GM19193 (cell line): ENCODE measurements around the gene ME1.

ENCODE experiments used
- POLR2A ChIP-seq: IDR thresholded peaks from 4 replicates; pipeline ENCODE4 v1.6.1; 2011; ENCODE audit not compliant: insufficient read depth, insufficient read length; ENCODE audit errors: extremely low read depth

The ME1 gene

DNA sequence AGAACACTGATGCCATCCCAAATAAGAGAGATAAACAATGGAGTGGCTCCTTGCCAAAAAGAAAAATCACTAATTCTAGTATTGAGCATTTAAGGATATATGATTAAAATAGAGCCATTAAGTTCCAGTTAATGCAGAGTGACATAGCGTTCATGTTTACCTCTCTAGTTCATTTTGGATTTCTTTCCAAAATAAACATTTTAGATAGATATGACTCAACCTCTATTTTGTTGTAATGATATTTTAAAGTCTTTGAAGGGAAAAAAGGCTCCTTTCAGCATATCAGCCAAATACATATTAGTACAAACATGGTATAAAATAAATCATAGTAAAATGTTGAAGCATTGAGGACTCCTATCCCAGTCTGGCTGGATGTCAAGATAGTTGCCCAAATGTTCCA, 204.3 kb downstream of the ME1 start:
- TF ChIP-seq POLR2A: no peak

DNA sequence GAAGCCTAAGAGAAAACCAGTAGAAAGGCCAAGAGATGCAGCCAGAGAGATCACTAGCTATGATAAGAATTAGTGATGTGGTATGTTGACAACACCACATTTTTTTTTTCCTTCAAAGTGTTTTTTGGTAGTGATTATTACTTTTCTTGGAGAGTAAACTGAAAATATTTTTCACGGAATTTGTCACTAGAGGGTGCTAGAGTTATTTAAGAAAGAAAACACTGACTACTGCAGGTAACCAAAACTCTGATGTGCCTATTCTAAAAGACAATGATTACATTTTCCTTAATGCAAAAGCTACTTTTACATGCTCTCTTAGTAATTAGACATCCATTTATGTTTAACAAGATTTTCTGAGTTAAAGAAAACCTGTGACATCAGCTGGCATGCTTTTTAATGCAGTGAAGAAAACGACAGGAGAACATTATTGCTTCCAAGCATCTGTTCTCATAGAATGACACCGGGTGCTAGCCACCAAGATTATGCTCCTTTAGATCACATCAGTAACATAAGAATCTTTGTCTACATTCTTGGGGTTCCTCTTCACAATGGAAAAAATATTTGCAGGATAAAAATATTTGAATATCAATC, 208.9 kb downstream of the ME1 start:
- TF ChIP-seq POLR2A: no peak

DNA sequence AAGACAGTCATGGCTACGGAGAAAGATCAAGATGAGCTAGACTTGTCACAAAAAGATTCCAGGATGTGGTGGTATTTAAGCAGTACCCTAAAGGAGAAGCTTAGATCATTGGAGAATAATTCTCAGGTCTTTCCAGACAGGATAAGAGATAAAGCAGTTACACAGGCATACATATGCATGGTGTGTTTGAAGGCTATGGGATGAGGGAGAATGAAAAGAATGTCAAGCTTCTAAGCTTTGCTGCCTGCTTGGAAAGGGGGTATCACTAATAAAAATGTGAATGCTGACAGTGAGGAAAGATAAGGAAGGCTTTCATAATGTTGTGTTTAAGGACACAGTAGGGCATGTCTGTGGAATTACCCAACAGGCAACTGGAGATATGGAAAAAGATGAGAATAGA, 209.6 kb downstream of the ME1 start:
- no peak for TF ChIP-seq POLR2A

DNA sequence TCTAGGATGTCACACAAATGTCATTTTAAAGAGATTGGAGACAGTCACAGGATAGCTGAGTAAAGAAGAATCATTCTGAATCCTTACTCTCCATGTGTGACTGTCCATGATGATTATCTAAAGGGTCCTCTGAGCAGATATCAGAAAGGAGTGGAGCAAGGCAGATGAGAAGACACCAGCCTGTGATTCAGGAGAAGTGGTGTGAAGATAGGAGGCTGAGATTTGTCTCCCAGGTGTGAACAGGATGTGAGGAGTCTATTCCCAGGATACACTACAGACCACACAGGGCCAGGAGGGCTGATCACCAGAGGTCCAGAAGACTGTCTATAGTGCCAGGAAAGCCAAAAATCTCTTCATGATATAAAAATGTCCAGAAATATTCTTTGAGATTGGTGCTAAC, 210.7 kb downstream of the ME1 start:
- no peak for TF ChIP-seq POLR2A

DNA sequence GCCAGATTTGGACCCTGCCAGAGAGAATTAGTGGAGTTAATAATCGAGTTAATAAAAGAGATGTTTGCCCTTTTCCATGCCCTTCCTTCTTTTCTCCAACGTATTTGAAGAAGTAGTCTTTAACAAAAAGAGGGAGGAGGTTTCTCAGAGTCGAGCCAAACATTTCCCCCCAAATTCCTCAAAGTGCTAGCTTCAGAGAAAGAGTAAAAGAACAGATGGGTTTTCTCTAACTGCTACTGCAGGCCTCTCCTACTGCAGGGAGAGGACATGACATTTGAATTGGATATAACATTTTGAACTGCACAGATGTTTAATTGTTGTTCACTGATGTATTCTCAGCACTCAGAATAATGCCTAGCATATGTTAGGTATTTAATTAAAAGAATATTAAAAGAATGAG, 212.2 kb downstream of the ME1 start:
- no peak for TF ChIP-seq POLR2A

DNA sequence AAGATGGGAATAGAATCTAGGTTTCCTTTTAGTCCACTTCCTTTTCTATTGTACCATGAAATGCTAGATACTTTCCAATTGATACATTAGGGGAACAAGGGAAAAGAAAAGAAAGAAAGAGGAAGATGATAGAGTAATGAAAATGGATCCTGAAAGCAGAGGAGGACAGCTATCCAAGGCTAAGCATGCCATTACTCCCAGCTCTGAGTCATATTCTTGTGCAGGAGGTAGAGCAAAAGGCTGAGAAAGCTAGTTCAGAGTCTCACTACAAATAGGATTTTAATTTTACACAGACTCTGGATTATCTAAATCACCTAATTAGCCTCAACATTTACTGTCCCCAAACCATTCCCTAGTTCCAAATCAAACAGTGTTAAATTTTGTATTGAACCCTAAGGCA, 214.0 kb downstream of the ME1 start:
- no peak for TF ChIP-seq POLR2A

DNA sequence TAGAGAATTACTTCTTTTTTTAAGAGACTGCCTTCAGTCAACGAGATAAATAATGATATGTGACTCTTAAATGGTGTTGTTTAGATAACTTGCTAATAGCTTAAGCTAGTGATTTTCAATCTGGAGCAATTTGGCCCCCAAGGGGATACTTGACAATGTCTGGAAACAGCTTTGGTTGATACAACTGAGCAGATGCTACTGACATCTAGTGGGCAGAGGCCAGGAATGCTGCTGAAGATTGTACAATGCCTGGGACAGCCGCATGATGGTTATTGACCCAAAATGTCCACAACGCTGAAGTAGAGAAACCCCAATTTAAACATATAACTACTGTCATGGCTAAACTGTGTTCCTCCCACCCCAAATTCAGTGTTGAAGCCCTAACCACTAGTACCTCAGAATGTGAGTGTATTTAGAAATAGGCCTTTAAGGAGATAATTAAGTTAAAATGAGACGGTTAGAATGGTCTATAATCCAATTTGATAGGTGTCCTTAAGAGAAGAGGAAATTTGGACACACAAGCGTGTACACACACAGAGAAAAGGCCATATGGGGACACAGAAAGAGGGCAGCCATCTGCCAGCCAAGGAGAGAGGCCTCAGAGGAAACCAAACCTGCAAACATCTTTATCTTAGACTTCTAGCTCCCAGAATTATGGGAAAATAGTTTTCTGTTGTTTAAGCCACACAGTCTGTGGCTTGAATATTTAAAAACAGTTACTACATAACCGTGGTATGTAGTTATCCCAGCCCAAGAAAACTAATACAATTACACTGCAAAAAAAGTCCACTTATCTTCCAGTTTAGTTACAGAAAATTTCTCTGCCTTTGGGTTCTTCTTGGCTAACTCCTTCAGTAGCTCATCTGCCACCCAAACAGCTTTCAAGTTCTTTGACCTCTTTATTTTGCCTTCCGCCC, 215.5 kb downstream of the ME1 start:
- TF ChIP-seq POLR2A: no peak

DNA sequence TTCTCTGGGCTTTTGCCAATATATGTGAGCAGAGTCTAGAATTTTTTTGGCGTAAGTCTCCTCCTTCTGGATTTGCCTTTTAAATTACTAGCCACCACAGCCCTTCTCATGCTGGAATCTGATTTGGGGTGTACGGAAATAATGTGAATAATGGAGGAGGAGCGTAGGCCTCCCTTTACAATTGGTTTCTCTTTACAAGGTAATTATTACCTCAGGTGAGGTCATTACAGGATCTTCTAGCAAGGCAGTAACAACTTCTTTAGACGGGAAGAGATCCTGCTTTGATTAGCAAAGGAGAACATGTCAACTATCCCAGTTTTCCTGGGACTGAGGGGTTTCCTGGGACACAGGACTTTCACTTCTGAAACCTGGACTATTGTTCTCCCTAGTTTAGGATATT, 228.8 kb downstream of the ME1 start:
- no peak for TF ChIP-seq POLR2A

DNA sequence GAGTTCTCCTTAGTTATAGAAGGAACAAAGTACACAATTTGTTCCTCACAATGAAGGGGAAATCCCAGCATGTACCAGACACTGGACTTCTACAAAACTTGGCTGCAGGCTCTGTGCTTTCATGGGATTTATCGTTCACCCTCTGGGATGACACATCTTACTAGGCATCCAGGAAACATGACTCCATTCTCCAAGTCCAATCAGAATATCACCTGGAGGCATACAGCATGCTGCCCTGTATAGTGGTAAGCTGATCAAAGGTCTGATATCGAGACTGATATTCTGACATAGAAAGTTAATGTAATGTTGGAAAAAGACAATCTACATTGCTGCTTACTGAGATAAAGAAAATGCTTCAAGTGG, 231.0 kb downstream of the ME1 start:
- no peak for TF ChIP-seq POLR2A

DNA sequence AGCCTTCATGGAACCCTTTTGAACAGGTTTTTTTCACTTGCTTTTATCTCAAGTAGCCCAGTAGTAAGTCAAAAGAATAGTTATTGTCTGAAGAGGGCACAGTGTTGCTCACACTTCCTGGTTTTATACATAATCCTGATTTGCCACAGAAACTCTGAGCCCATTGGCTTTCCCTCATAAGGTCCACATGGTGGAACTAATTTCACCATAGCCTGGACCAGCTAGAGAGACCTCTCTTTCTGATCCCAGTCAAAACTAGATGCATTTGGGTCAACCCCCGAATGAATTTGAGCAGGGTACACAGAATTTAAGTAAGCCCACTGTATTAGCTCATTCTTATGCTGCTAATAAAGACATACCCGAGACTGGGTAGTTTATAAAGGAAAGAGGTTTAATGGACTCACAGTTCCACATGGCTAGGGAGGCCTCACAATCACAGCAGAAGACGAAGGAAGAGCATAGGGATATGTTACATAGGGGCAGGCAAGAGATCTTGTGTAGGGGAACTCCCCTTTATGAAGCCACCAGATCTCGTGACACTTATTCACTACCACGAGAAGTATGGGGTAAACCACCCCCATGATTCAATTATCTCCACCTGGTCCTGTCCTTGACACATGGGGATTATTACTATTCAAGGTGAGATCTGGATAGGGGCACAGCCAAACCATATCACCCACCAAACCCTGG, 231.5 kb downstream of the ME1 start:
- TF ChIP-seq POLR2A: no peak

DNA sequence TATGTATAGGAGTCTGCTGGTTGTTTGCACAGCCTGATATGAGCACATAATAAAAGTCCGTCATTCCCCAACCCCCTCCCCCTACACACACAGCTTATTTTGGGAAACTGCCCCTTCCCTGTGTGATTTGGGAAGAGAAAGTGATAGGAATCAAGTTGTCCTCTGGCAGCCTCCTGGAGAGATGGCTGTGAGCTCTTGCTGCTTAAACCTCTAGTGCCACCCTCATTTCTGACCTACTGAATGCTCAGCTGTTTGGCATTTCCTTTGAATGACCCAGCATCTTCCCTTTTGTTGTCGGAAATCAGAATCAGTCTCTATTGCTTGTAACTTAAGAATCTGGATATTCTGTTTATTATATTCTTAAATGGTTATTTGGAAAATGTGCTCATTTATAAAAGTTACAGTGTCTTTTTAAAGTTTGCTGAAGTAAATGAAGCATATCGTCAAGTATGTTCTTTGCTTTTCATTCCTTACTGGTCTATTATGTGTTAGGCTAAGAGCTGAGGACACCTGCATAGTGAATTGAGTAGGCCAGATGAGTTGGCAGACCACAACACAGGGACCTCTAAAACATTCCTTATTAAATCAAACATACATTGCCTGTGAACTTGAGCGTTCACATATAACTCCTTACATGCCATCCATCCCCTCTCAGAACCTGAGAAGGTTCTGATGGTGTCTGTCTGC, 232.2 kb downstream of the ME1 start:
- no peak for TF ChIP-seq POLR2A

DNA sequence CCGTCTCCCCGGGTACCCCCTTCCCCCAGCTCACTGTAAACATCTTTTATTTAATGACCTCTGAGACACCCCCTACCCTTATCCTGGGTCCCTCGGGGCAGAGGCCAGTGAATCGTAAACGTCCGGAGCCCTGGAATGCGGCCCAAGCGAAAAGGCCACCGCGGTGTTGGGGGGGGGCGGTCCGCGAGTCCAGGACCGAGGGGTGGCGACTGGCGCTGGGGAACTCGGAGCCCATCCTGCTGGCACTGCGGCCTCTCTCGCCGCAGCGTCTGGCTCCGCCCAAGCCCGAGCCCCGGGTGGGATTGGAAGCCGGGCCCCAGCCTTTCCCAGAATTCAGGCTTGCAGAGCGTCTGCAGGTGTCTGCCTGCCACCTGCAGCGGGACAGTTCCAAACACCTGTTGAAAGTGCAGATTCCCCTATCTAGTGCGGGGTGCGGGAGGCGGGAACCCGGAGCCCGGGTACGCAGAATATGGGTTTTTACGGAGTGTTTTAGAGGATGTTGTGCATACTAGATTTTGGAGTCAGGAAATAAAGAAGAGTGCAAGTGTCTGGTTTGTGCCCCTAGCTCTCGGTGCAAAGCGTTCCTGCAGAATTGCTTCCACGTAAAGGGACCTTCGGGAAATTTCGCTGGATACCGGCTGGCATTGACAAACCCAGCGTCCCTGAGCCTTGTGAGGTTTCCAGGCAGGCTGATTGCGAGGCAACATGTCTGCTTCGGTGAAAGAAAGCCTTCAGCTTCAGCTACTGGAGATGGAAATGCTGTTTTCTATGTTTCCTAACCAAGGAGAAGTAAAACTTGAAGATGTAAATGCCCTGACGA, 236.9 kb downstream of the ME1 start:
- TF ChIP-seq POLR2A: no peak

DNA sequence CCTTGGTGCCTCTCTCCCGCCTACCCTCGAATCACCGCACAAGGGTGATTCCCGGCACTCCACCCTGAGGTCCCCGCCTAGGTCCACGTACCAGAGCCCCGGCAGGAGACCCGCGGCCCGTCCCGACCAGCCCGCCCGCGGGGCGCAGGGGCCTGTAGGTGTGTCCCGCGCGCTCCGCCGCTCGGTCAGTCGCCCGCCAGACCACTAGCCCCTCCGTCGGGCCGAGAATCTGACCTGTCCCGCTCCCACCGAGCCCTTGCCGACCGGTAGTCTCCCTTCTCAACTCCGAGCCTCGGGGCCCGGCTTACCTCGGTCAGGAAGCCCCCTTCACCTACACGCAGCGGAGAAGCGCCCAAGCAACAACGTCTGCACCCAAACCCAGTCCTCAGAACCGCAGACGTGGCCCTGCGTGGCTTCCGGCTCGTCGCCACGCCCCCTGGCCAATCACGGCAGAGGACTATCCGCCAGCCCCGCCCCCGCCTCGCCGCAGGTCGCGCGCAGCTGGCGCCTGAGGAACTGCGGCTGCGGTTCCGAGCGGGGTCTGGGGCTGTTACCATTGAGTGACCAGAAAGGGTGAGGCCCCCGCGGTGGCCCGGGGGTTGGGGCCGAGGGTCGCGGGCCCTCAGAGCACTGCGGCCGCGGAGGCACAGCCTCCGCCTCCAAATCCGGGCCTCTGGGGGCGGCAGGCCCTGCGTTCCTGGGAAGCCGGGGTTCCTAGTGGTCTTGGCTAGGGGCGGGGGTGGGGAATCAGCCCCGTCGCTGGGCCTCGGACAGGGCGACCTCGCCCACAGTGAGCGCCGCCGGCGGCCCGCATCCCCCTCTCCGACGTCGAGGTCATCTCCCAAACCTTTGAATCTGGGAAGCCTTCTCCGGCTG, 237.7 kb downstream of the ME1 start, which contains the start of the genes PGM3 and RWDD2A:
Gene PGM3 (minus strand): TSS at position 395 of the 876 bp plus-strand sequence. CDS start 2,253 bp downstream, outside the sequence.
Gene RWDD2A (plus strand): TSS at position 487 of the 876 bp plus-strand sequence. CDS start 1,095 bp downstream, outside the sequence.
- TF ChIP-seq POLR2A: peak; percentile 81
